GM23338 (cell line): ENCODE measurements around the gene BBOX1. TPM values are rescaled to one million over a fixed set of nuclear protein-coding genes. Genes with fewer than 3 reads are reported as not detected.

Source experiments
- ATAC-seq: fragments of 200-7000 bp; cut with Tn5 transposase; 3 replicates; pipeline ENCODE4 v1.9.1; 2020
- DNase-seq: peaks from one replicate; pipeline ENCODE4 v3.0.0-alpha.2; 2015; ENCODE audit warnings: low spot score
- H2AFZ ChIP-seq: fragments of 200-600 bp; sonication (generic); 2 replicates; pipeline ENCODE4 v1.8.0; 2016; ENCODE audit warnings: antibody characterized with exemption, mild to moderate bottlenecking, moderate library complexity
- H3F3A ChIP-seq: fragments of 200-600 bp; sonication (generic); replicated peaks from 2 replicates; pipeline ENCODE4 v1.8.0; 2017; ENCODE audit warnings: antibody characterized with exemption, mixed run types, low read depth
- H3K27ac ChIP-seq: fragments of 200-600 bp; sonication (generic); 2 replicates; pipeline ENCODE4 v1.6.1; 2016; ENCODE audit warnings: low read depth
- H3K27me3 ChIP-seq: fragments of 200-600 bp; sonication (generic); 2 replicates; pipeline ENCODE4 v1.8.0; 2016; ENCODE audit warnings: mild to moderate bottlenecking, mixed run types, moderate library complexity; ENCODE audit not compliant: insufficient read depth
- H3K36me3 ChIP-seq: fragments of 200-600 bp; sonication (generic); 2 replicates; pipeline ENCODE4 v1.8.0; 2016; ENCODE audit warnings: mild to moderate bottlenecking; ENCODE audit not compliant: insufficient read depth
- H3K4me1 ChIP-seq: fragments of 200-600 bp; sonication (generic); 2 replicates; pipeline ENCODE4 v1.8.0; 2016; ENCODE audit warnings: mild to moderate bottlenecking, moderate library complexity; ENCODE audit not compliant: insufficient read depth
- H3K4me2 ChIP-seq: fragments of 200-600 bp; sonication (generic); 2 replicates; pipeline ENCODE4 v1.7.1; 2017; ENCODE audit warnings: mixed run types
- H3K4me3 ChIP-seq: fragments of 200-600 bp; sonication (generic); 2 replicates; pipeline ENCODE4 v1.6.1; 2016; ENCODE audit warnings: mixed run types
- H3K79me2 ChIP-seq: fragments of 200-600 bp; sonication (generic); replicated peaks from 2 replicates; pipeline ENCODE4 v1.8.0; 2017; ENCODE audit warnings: mild to moderate bottlenecking; ENCODE audit not compliant: insufficient read depth
- H3K9me2 ChIP-seq: fragments of 200-600 bp; sonication (generic); 2 replicates; pipeline ENCODE4 v1.8.0; 2017; ENCODE audit not compliant: insufficient read depth
- H4K20me1 ChIP-seq: fragments of 200-600 bp; sonication (generic); replicated peaks from 2 replicates; pipeline ENCODE4 v1.8.0; 2017; ENCODE audit warnings: mild to moderate bottlenecking; ENCODE audit not compliant: insufficient read depth
- H3K27ac Mint-ChIP-seq: 2 replicates; pipeline ENCODE4 v1.8.0; 2020; ENCODE audit warnings: inconsistent platforms, mild to moderate bottlenecking, moderate library complexity, mixed read lengths
- H3K27me3 Mint-ChIP-seq: 3 replicates; pipeline ENCODE4 v1.8.0; 2022; ENCODE audit warnings: low read depth, mild to moderate bottlenecking, moderate library complexity, mixed read lengths, inconsistent platforms; ENCODE audit not compliant: insufficient read depth, poor library complexity
- H3K36me3 Mint-ChIP-seq: 3 replicates; pipeline ENCODE4 v1.8.0; 2021; ENCODE audit warnings: low read depth, mild to moderate bottlenecking, inconsistent platforms, moderate library complexity, mixed read lengths
- H3K4me1 Mint-ChIP-seq: 3 replicates; pipeline ENCODE4 v1.8.0; 2020; ENCODE audit warnings: mild to moderate bottlenecking, inconsistent platforms, mixed read lengths
- H3K4me3 Mint-ChIP-seq: 3 replicates; pipeline ENCODE4 v1.8.0; 2021; ENCODE audit warnings: moderate library complexity, mild to moderate bottlenecking, inconsistent platforms, mixed read lengths
- H3K9me3 Mint-ChIP-seq: 3 replicates; pipeline ENCODE4 v1.8.0; 2020; ENCODE audit warnings: moderate library complexity, mild to moderate bottlenecking, inconsistent platforms, mixed read lengths
- CREB1 ChIP-seq: fragments of 250-450 bp; sonication (Bioruptor Pico); IDR thresholded peaks from 2 replicates; pipeline ENCODE4 v1.5.0; 2020; ENCODE audit warnings: low read depth, mild to moderate bottlenecking, moderate library complexity
- NANOG ChIP-seq: IDR thresholded peaks from 2 replicates; pipeline ENCODE4 v1.6.1; 2016; ENCODE audit warnings: antibody characterized with exemption, borderline replicate concordance
- STAT1 ChIP-seq: IDR thresholded peaks from one replicate; pipeline ENCODE4 v1.6.1; 2016; ENCODE audit warnings: antibody characterized with exemption; ENCODE audit not compliant: unreplicated experiment
- ZNF331 ChIP-seq: fragments of 250-450 bp; sonication (Bioruptor Pico); IDR thresholded peaks from 2 replicates; pipeline ENCODE4 v1.5.0; 2020; ENCODE audit warnings: low read depth, mild to moderate bottlenecking, moderate library complexity
- polyA plus RNA-seq: library from polyadenylated mRNA; unstranded; fragments of >200 nt; fragmentation: Nextera tagmentation; extraction: Ambion mirVana; gene quantifications from 2 replicates; pipeline ENCODE4 v1.2.1, GENCODE V29; 2016
- total RNA-seq: library from RNA; depleted of rRNA; stranded (reverse); fragments of >200 nt; shearing (Covaris generic); gene quantifications from 2 replicates; pipeline ENCODE4 v1.2.3, GENCODE V29; 2014
- TF ChIP-seq, protein P1 (sequence below): fragments of 250-450 bp; sonication (Bioruptor Pico); IDR thresholded peaks from 2 replicates; pipeline ENCODE4 v1.5.0; 2020; ENCODE audit warnings: mild to moderate bottlenecking, moderate library complexity

The BBOX1 gene
- total and polyA plus RNA-seq, 2 experiments from 2014 or later, result not detected

DNA sequence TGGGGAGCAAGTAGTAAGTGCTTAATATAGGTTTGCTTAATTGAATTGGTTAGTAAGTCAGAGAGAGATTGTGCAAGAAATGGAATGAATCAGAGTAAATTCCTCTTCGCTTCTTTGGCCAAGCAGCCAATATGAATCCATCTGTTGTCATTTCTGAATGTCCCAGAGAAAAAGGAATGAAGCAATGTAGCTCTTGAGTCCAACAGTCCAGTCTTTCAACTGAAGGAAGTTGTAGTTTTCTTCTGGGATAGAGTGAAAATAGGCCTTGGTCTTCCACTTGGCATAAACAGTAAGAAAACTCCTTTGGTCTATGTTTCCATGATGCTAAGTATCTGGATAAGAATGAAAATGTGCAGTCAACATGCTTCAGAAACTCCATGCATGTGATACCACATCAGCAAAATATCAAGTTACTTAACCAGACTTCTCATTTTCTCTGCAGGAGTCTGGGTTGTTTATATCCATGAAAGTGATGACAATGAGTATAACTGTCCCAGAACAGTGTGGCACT, 48.5 kb upstream of the BBOX1 start (continued):
- TF ChIP-seq, protein P1, sequence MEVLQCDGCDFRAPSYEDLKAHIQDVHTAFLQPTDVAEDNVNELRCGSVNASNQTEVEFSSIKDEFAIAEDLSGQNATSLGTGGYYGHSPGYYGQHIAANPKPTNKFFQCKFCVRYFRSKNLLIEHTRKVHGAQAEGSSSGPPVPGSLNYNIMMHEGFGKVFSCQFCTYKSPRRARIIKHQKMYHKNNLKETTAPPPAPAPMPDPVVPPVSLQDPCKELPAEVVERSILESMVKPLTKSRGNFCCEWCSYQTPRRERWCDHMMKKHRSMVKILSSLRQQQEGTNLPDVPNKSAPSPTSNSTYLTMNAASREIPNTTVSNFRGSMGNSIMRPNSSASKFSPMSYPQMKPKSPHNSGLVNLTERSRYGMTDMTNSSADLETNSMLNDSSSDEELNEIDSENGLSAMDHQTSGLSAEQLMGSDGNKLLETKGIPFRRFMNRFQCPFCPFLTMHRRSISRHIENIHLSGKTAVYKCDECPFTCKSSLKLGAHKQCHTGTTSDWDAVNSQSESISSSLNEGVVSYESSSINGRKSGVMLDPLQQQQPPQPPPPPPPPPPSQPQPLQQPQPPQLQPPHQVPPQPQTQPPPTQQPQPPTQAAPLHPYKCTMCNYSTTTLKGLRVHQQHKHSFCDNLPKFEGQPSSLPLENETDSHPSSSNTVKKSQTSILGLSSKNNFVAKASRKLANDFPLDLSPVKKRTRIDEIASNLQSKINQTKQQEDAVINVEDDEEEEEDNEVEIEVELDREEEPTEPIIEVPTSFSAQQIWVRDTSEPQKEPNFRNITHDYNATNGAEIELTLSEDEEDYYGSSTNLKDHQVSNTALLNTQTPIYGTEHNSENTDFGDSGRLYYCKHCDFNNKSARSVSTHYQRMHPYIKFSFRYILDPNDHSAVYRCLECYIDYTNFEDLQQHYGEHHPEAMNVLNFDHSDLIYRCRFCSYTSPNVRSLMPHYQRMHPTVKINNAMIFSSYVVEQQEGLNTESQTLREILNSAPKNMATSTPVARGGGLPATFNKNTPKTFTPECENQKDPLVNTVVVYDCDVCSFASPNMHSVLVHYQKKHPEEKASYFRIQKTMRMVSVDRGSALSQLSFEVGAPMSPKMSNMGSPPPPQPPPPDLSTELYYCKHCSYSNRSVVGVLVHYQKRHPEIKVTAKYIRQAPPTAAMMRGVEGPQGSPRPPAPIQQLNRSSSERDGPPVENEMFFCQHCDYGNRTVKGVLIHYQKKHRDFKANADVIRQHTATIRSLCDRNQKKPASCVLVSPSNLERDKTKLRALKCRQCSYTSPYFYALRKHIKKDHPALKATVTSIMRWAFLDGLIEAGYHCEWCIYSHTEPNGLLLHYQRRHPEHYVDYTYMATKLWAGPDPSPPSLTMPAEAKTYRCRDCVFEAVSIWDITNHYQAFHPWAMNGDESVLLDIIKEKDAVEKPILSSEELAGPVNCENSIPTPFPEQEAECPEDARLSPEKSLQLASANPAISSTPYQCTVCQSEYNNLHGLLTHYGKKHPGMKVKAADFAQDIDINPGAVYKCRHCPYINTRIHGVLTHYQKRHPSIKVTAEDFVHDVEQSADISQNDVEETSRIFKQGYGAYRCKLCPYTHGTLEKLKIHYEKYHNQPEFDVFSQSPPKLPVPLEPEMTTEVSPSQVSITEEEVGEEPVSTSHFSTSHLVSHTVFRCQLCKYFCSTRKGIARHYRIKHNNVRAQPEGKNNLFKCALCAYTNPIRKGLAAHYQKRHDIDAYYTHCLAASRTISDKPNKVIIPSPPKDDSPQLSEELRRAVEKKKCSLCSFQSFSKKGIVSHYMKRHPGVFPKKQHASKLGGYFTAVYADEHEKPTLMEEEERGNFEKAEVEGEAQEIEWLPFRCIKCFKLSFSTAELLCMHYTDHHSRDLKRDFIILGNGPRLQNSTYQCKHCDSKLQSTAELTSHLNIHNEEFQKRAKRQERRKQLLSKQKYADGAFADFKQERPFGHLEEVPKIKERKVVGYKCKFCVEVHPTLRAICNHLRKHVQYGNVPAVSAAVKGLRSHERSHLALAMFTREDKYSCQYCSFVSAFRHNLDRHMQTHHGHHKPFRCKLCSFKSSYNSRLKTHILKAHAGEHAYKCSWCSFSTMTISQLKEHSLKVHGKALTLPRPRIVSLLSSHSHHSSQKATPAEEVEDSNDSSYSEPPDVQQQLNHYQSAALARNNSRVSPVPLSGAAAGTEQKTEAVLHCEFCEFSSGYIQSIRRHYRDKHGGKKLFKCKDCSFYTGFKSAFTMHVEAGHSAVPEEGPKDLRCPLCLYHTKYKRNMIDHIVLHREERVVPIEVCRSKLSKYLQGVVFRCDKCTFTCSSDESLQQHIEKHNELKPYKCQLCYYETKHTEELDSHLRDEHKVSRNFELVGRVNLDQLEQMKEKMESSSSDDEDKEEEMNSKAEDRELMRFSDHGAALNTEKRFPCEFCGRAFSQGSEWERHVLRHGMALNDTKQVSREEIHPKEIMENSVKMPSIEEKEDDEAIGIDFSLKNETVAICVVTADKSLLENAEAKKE, result no peak
- TF ChIP-seq CREB1, result no peak

DNA sequence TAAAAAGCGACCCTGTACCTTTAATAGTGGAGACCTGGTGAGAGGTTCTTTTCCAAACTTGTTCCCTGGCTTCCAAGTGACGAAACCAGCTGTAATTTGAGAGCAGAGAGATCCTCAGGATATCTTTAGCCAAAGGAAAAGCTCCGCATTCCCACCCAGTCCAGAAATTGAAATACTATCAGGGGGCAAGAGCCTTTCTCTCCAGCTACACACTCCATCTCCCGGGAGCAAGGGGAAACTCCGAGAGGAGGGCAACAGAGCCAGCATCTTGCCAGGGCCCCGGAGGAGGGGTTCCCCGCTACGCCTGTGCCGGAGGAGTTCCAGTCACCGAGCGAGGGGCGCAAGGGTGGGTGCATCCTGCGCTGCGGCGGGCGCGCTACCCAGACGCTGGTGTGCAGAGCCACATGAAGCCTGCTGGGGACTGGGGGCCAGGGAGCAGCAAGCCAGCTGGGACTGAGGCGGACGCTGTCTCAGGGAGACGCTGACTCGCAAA, 46.6 kb upstream of the BBOX1 start, which contains the start of gene FIBIN:
TSS of gene FIBIN (plus strand) at position 148 of the 493 bp plus-strand sequence. CDS start 415 bp downstream, outside the sequence.
- Histone ChIP-seq H2AFZ (peak within 1 kb of the TSS; percentile 44), H3K79me2 (no peaks in the 10 kb centered on the region), H3K27ac (no peak within 1 kb of the TSS), H4K20me1 (no peaks in the 10 kb centered on the region), H3K36me3 (no peaks in the 10 kb centered on the region), H3K27me3 (peaks cover 13% of the 10 kb centered on the region), H3F3A (no peaks in the 10 kb centered on the region), H3K4me3 (peak within 1 kb of the TSS; percentile 51), H3K9me2 (peaks cover 5% of the 10 kb centered on the region; the same call in 1 of the 2 replicates), H3K4me2 (peak within 1 kb of the TSS; percentile 80), H3K4me1 (no peaks in the 10 kb centered on the region)
- Mint-ChIP-seq H3K4me3 (peak within 1 kb of the TSS; percentile 74), H3K9me3 (no peaks in the 10 kb centered on the region), H3K27me3 (peaks cover 4% of the 10 kb centered on the region), H3K27ac (no peak within 1 kb of the TSS), H3K36me3 (no peaks in the 10 kb centered on the region), H3K4me1 (peaks cover 2% of the 10 kb centered on the region; the same call in 2 of the 3 replicates)
- no peak for TF ChIP-seq STAT1
- no peak for TF ChIP-seq NANOG
- no peak for TF ChIP-seq ZNF331 (CRISPR knock-in tag)
- DNase-seq, result peak; percentile 57
- ATAC-seq, result peak; percentile 96
